Stimulated activated memory B cell treated with anti-CD40 and anti-IgM and Interleukin-4, amounts not matched to agents 10 μg/mL and 1 μg/mL and 100 μg/mL, for 72 hours (primary cell): ENCODE results near the gene TMEM252.

Experiments used
- ATAC-seq: fragments of 150-1000 bp; cut with Tn5 transposase; 2 replicates; pipeline ENCODE4 v1.10.0; 2021
- H3K27ac Mint-ChIP-seq: one replicate; pipeline ENCODE4 v1.8.0; 2022; ENCODE audit warnings: mild to moderate bottlenecking, mixed read lengths
- H3K27me3 Mint-ChIP-seq: one replicate; pipeline ENCODE4 v1.8.0; 2022; ENCODE audit warnings: mixed read lengths
- H3K36me3 Mint-ChIP-seq: one replicate; pipeline ENCODE4 v1.8.0; 2022; ENCODE audit warnings: mixed read lengths
- H3K4me1 Mint-ChIP-seq: one replicate; pipeline ENCODE4 v1.8.0; 2022; ENCODE audit warnings: mixed read lengths
- H3K4me3 Mint-ChIP-seq: one replicate; pipeline ENCODE4 v1.8.0; 2022; ENCODE audit warnings: mild to moderate bottlenecking, moderate library complexity, mixed read lengths
- H3K9me3 Mint-ChIP-seq: one replicate; pipeline ENCODE4 v1.8.0; 2022; ENCODE audit warnings: mixed read lengths

The TMEM252 gene

DNA sequence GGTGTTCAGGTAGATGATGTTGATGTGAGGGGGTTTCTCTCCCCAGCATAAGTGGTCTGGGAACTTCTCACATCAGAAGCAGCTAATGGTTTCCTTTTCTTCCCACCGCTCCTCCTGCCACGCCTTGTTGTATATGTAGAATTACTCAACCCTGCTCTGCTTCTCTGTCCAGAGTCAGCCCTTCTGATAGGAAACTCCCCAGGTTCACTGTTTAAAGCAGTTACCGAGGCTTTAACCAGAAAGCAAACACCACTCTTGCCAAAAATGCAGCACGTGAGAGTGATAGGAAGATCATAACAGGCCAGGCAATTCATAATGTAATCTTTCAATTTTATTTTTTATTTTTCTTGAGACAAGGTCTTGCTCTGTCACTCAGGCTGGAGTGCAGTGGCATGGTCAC, 10.5 kb upstream of the TMEM252 start:
- H3K9me3 Mint-ChIP-seq: no peaks in the 10 kb centered on the region
- no peak for ATAC-seq
- H3K4me3 Mint-ChIP-seq: no peak overlapping the region
- H3K36me3 Mint-ChIP-seq: no peaks in the 10 kb centered on the region
- H3K27ac Mint-ChIP-seq: no peak overlapping the region
- H3K27me3 Mint-ChIP-seq: no peaks in the 10 kb centered on the region
- H3K4me1 Mint-ChIP-seq: peaks cover 26% of the 10 kb centered on the region

DNA sequence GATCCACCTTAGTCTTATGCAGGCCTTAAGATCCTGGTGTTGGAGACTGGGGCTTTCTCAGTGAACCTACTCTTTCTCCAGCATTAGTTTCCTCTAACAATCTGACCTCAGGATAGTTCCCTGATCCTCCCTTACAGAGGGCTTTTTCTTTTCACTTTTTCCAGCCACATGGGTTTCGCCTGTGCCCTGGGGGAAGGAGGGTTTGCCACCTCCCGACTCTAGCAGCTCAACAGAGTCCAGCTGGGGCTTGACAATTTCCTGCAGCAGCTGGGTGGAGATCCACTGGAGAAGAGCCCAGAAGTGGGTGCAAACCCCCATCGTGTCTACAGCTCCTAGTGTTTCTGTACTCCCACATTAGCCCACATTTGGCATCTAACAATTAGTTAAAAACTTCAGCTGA, 7.6 kb upstream of the TMEM252 start:
- H3K4me1 Mint-ChIP-seq: peaks cover 40% of the 10 kb centered on the region
- H3K4me3 Mint-ChIP-seq: no peak overlapping the region
- H3K36me3 Mint-ChIP-seq: no peaks in the 10 kb centered on the region
- H3K27ac Mint-ChIP-seq: peak overlapping the region; percentile 77
- H3K9me3 Mint-ChIP-seq: peaks cover 2% of the 10 kb centered on the region
- no peak for ATAC-seq
- H3K27me3 Mint-ChIP-seq: no peaks in the 10 kb centered on the region

DNA sequence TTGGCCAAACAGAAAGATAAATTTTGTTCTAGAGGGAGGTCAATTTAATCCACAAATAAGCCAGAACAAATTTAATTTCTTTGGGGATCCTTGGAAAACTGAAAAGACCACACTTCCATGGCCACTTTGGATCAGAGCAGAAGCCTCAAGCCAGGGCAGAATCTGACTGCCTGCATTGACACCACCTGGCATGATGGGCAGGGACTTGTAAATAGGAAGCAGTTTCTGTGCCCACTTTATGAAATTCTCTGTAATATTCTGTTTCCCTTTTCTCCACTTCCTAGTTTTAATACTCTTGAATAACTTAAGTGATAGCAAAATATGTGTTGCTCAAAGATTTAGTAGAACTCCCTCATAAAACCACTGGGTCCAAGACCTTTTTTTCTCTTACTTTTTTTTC, 6.7 kb upstream of the TMEM252 start:
- Mint-ChIP-seq H3K27ac (peak overlapping the region; percentile 77), H3K27me3 (no peaks in the 10 kb centered on the region), H3K4me1 (peaks cover 40% of the 10 kb centered on the region), H3K4me3 (no peak overlapping the region), H3K36me3 (no peaks in the 10 kb centered on the region), H3K9me3 (peaks cover 2% of the 10 kb centered on the region)
- ATAC-seq: no peak

GRCh38 chr9:68546596-68547390, 6.1 kb upstream of the TMEM252 start:
- ATAC-seq: peak; percentile 93
- peaks cover 46% of the 10 kb centered on the region for H3K4me1 Mint-ChIP-seq
- H3K27ac Mint-ChIP-seq: peak overlapping the region; percentile 77
- H3K4me3 Mint-ChIP-seq: peak overlapping the region; percentile 8
- H3K36me3 Mint-ChIP-seq: no peaks in the 10 kb centered on the region
- no peaks in the 10 kb centered on the region for H3K27me3 Mint-ChIP-seq
- H3K9me3 Mint-ChIP-seq: peaks cover 2% of the 10 kb centered on the region

- H3K4me1 Mint-ChIP-seq: peaks cover 50% of the 10 kb centered on the region
- no peaks in the 10 kb centered on the region for H3K27me3 Mint-ChIP-seq
- ATAC-seq: no peak
- peak overlapping the region; percentile 63 for H3K27ac Mint-ChIP-seq
- H3K36me3 Mint-ChIP-seq: no peaks in the 10 kb centered on the region
- peak overlapping the region; percentile 19 for H3K4me3 Mint-ChIP-seq
- peaks cover 2% of the 10 kb centered on the region for H3K9me3 Mint-ChIP-seq
These were observed 4.5 kb upstream of the TMEM252 start for GRCh38 chr9:68545033-68545705.

DNA sequence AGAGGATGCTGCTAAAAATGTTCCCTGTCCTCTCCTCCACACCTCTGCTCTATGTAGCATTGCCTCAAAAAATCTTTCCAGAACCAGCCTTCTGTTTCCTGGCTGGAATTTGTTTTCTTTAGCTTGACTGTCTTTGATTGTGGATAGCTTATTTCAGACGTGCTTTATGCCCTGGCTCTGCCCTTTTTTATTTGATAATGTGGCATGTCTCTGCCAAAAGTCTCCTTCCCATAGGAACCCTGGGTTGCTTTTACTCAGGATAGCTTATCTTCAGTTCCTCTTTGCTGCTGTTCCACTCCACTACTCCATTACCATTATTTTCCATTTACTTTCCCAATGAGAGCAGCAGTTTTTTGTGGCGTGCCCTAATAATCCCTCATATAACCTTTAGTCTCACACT, 885 bp upstream of the TMEM252 start:
- no peak overlapping the region for H3K4me3 Mint-ChIP-seq
- no peaks in the 10 kb centered on the region for H3K36me3 Mint-ChIP-seq
- H3K27me3 Mint-ChIP-seq: no peaks in the 10 kb centered on the region
- ATAC-seq: no peak
- no peak overlapping the region for H3K27ac Mint-ChIP-seq
- H3K9me3 Mint-ChIP-seq: peaks cover 2% of the 10 kb centered on the region
- peaks cover 27% of the 10 kb centered on the region for H3K4me1 Mint-ChIP-seq

DNA sequence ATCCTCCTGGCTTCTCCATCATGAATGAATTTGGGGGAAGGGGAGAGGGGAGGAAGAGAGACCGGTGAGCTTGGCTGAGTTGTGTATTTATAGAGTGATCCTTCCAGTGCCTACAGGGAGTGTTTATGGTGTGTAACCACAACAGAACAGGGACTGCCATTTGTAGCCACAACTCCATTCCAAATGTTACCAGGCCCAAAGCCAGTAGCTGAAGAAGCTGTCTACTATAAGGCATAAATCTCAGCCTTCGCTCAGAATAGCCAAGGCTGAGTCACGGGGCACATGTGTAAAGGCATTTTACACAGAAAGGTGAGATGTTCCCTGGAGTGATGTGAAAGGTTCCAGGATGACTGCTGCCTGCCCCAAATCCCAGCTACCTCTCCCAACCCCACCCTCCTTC, 2.5 kb downstream of the TMEM252 start:
- H3K4me1 Mint-ChIP-seq: peaks cover 10% of the 10 kb centered on the region
- no peaks in the 10 kb centered on the region for H3K9me3 Mint-ChIP-seq
- no peak overlapping the region for H3K27ac Mint-ChIP-seq
- no peaks in the 10 kb centered on the region for H3K36me3 Mint-ChIP-seq
- H3K27me3 Mint-ChIP-seq: no peaks in the 10 kb centered on the region
- no peak for ATAC-seq
- no peak overlapping the region for H3K4me3 Mint-ChIP-seq

- no peaks in the 10 kb centered on the region for H3K27me3 Mint-ChIP-seq
- no peaks in the 10 kb centered on the region for H3K36me3 Mint-ChIP-seq
- no peak for ATAC-seq
- H3K9me3 Mint-ChIP-seq: no peaks in the 10 kb centered on the region
- peak overlapping the region; percentile 20 for H3K27ac Mint-ChIP-seq
- no peak overlapping the region for H3K4me3 Mint-ChIP-seq
- peaks cover 10% of the 10 kb centered on the region for H3K4me1 Mint-ChIP-seq
These were observed 3.1 kb downstream of the TMEM252 start for GRCh38 chr9:68537616-68537880.

GRCh38 chr9:68536876-68537615, 3.6 kb downstream of the TMEM252 start:
- Mint-ChIP-seq H3K27me3 (no peaks in the 10 kb centered on the region), H3K9me3 (no peaks in the 10 kb centered on the region), H3K4me1 (peaks cover 7% of the 10 kb centered on the region), H3K36me3 (no peaks in the 10 kb centered on the region), H3K27ac (peak overlapping the region; percentile 20), H3K4me3 (no peak overlapping the region)
- ATAC-seq: no peak

DNA sequence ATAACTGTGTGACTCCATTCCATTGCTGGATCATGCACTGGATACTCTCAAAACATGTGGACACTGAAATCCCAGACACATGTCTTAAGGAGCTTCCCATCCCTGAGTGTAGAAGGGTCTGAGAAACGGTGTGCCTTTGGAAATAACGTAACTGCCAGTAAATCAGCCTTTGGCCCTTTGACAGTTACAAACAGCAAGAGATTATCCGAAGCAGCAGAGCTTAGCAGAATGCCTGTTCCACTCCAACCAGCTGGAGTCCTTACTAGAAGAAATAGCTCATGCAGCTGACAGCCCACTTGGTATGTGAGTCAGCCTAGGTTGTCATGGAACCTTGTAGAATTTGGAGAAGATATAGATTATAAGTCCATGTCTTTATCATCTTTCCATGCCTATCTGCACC, 7.0 kb downstream of the TMEM252 start:
- Mint-ChIP-seq H3K4me1 (no peaks in the 10 kb centered on the region), H3K27me3 (no peaks in the 10 kb centered on the region), H3K9me3 (no peaks in the 10 kb centered on the region), H3K4me3 (no peak overlapping the region), H3K27ac (no peak overlapping the region), H3K36me3 (no peaks in the 10 kb centered on the region)
- no peak for ATAC-seq

DNA sequence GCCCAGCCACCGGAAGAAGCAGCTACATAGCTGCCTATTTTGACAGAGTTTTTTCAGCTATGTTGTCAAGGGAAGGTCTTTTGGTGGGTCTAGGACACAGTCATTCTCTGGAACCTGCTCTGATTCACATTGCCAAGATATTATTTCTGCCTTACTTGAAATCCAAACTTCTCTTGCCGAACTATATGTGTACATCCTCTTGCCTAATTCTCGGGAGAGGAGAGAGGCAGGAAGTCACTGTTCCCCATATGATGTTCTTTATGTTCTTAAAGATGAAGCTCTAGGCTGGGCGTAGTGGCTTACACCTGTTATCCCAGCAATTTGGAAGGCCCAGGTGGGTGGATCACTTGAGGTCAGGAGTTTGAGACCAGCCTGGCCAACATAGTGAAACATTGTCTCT, 8.6 kb downstream of the TMEM252 start:
- H3K27me3 Mint-ChIP-seq: no peaks in the 10 kb centered on the region
- no peak for ATAC-seq
- no peaks in the 10 kb centered on the region for H3K36me3 Mint-ChIP-seq
- no peak overlapping the region for H3K27ac Mint-ChIP-seq
- no peak overlapping the region for H3K4me3 Mint-ChIP-seq
- no peaks in the 10 kb centered on the region for H3K4me1 Mint-ChIP-seq
- H3K9me3 Mint-ChIP-seq: no peaks in the 10 kb centered on the region

DNA sequence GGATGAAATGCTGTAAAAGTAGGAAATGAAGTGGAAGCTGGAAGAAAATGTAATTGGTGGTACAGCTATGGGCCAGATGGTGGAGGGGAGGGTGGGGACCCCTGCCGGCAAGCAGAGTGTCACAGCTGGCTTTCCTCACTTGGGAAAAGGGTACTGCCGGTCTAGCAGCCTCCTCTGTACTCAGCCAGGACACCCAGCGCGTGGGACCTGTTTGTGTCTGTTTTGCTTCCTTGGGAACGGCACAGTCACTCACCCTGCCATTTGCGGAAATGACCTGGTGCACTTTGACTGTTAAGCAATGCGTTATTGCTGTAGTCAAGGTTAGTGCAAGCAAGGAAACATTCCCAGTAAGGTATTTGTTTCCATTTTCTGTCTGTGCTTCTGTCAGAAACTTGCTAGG, 10.1 kb downstream of the TMEM252 start:
- H3K27ac Mint-ChIP-seq: no peak overlapping the region
- no peak for ATAC-seq
- no peaks in the 10 kb centered on the region for H3K4me1 Mint-ChIP-seq
- H3K36me3 Mint-ChIP-seq: no peaks in the 10 kb centered on the region
- H3K27me3 Mint-ChIP-seq: no peaks in the 10 kb centered on the region
- H3K4me3 Mint-ChIP-seq: no peak overlapping the region
- H3K9me3 Mint-ChIP-seq: no peaks in the 10 kb centered on the region

DNA sequence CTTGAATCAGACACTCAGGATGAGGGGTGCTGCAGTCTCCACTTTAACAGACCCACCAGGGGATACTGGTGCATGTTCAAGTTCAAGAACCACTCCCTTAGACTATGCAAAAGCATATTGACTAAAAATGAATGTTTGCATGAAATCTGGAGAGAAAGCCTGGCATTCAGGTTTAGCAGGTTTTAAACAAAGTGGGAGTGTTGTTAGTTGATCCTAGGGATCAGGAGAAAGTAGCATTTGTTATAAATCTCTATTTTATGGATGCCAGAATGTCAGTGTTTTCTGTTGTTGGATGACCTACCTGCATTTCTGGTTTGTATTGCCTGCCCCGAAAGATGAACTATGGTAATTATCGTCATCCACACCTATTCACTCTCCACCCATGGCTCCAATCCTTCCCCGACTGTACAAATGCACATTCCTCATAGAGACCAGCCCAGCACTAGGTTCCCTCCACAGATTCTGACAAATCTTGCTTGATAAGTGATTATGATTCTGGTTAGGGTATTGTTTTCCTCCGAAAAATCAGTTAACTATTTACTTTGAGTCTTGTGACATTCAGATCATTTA, 17.2 kb downstream of the TMEM252 start:
- H3K4me1 Mint-ChIP-seq: no peaks in the 10 kb centered on the region
- peaks cover 3% of the 10 kb centered on the region for H3K9me3 Mint-ChIP-seq
- no peaks in the 10 kb centered on the region for H3K36me3 Mint-ChIP-seq
- H3K27me3 Mint-ChIP-seq: peaks cover 20% of the 10 kb centered on the region
- H3K4me3 Mint-ChIP-seq: no peak overlapping the region
- ATAC-seq: no peak
- H3K27ac Mint-ChIP-seq: no peak overlapping the region

DNA sequence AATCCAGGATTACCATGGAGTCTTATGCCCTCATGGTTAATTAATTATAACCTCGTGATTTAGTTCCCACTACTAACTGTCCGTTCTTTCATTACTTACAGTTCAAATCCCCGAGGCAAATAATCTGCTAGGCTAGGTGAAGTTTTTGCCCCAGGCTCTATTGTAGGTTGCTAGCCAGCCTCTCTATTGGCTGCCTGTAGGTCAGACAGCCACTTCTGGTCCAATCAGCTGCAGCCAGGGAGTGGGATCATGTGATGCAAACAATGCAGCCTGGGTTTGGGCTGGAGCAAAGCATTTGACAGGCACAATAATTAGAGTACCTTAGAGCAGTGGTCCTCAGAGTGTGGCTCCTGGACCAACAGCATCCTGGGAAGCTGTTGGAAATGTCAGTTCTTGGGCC, 17.7 kb downstream of the TMEM252 start:
- Mint-ChIP-seq H3K27me3 (peaks cover 20% of the 10 kb centered on the region), H3K27ac (no peak overlapping the region), H3K36me3 (no peaks in the 10 kb centered on the region), H3K9me3 (peaks cover 6% of the 10 kb centered on the region), H3K4me1 (no peaks in the 10 kb centered on the region), H3K4me3 (no peak overlapping the region)
- no peak for ATAC-seq

- Mint-ChIP-seq H3K4me3 (no peak overlapping the region), H3K4me1 (no peaks in the 10 kb centered on the region), H3K27me3 (peaks cover 20% of the 10 kb centered on the region), H3K36me3 (no peaks in the 10 kb centered on the region), H3K27ac (no peak overlapping the region), H3K9me3 (peaks cover 6% of the 10 kb centered on the region)
- ATAC-seq: no peak
These were observed 18.6 kb downstream of the TMEM252 start for GRCh38 chr9:68522131-68522530.
